GF-D8 (cell line): Measurements from ENCODE around the gene CANT1.

Experiments
- DNase-seq: peaks from one replicate; lab custom pipeline; 2025; lab: John Stamatoyannopoulos, UW

The CANT1 gene

GRCh38 chr17:79007504-79008381, 1.8 kb downstream of the CANT1 start:
- no peak for DNase-seq

- no peak for DNase-seq
Observed at GRCh38 chr17:79006794-79007503, 2.6 kb downstream of the CANT1 start.

GRCh38 chr17:79006046-79006445, 3.5 kb downstream of the CANT1 start:
- no peak for DNase-seq

GRCh38 chr17:79005063-79005861, 4.3 kb downstream of the CANT1 start:
- DNase-seq: no peak

GRCh38 chr17:79003661-79004411, 5.7 kb downstream of the CANT1 start:
- DNase-seq: no peak

- DNase-seq: no peak
Observed at GRCh38 chr17:79002796-79003593, 6.6 kb downstream of the CANT1 start.

GRCh38 chr17:79002291-79002690, 7.3 kb downstream of the CANT1 start:
- no peak for DNase-seq

- no peak for DNase-seq
Observed at GRCh38 chr17:79001190-79002020, 8.2 kb downstream of the CANT1 start.

GRCh38 chr17:79000396-79001189, 9.0 kb downstream of the CANT1 start:
- DNase-seq: no peak

- DNase-seq: no peak
Observed at GRCh38 chr17:78999947-79000395, 9.6 kb downstream of the CANT1 start.

- no peak for DNase-seq
Observed at GRCh38 chr17:78999056-78999768, 10.4 kb downstream of the CANT1 start.

GRCh38 chr17:78998311-78999055, 11.1 kb downstream of the CANT1 start:
- no peak for DNase-seq

GRCh38 chr17:78997881-78998280, 11.7 kb downstream of the CANT1 start:
- no peak for DNase-seq

- DNase-seq: no peak
Observed at GRCh38 chr17:78997231-78997741, 12.3 kb downstream of the CANT1 start.

- no peak for DNase-seq
Observed at GRCh38 chr17:78996781-78997201, 12.8 kb downstream of the CANT1 start.

- DNase-seq: no peak
Observed at GRCh38 chr17:78995761-78996451, 13.7 kb downstream of the CANT1 start.
